OCI-LY1 (cell line): ENCODE results near the gene SSH2.

Experiments used
- H2AFZ ChIP-seq: fragments of 200-600 bp; sonication (generic), shearing (Covaris generic); 2 replicates; pipeline ENCODE4 v1.6.0; 2014; ENCODE audit warnings: antibody characterized with exemption, mild to moderate bottlenecking, low read length
- H3F3A ChIP-seq: fragments of 200-600 bp; sonication (generic), shearing (Covaris generic); 2 replicates; pipeline ENCODE4 v1.6.0; 2014; ENCODE audit warnings: mild to moderate bottlenecking, antibody characterized with exemption, low read length, moderate library complexity; ENCODE audit not compliant: insufficient read depth
- H3K27ac ChIP-seq: fragments of 200-600 bp; sonication (generic); 2 replicates; pipeline ENCODE4 v1.5.1; 2014; ENCODE audit warnings: low read length, mixed run types, mild to moderate bottlenecking, low read depth; ENCODE audit not compliant: poor library complexity, severe bottlenecking
- H3K27me3 ChIP-seq: fragments of 200-600 bp; sonication (generic); 2 replicates; pipeline ENCODE4 v1.6.0; 2014; ENCODE audit warnings: antibody characterized with exemption, mild to moderate bottlenecking, low read length, moderate library complexity; ENCODE audit not compliant: insufficient read depth
- H3K36me3 ChIP-seq: fragments of 200-600 bp; sonication (generic); 2 replicates; pipeline ENCODE4 v1.6.1; 2014; ENCODE audit warnings: mild to moderate bottlenecking, antibody characterized with exemption, low read length, moderate library complexity, mixed read lengths; ENCODE audit not compliant: insufficient read depth
- H3K4me1 ChIP-seq: fragments of 200-600 bp; sonication (generic); 2 replicates; pipeline ENCODE4 v1.5.1; 2014; ENCODE audit warnings: mild to moderate bottlenecking, low read length, moderate library complexity; ENCODE audit not compliant: insufficient read depth, severe bottlenecking
- H3K4me2 ChIP-seq: fragments of 200-600 bp; sonication (generic), shearing (Covaris generic); 2 replicates; pipeline ENCODE4 v1.6.1; 2014; ENCODE audit warnings: low read length
- H3K4me3 ChIP-seq: fragments of 200-600 bp; sonication (generic); 2 replicates; pipeline ENCODE4 v1.5.1; 2014; ENCODE audit warnings: low read length, low read depth, mild to moderate bottlenecking, mixed read lengths; ENCODE audit not compliant: poor library complexity, severe bottlenecking
- H3K79me2 ChIP-seq: fragments of 200-600 bp; shearing (Covaris generic); 2 replicates; pipeline ENCODE4 v1.6.1; 2016; ENCODE audit warnings: mixed run types, low read length, mixed read lengths; ENCODE audit not compliant: insufficient read depth
- H3K9ac ChIP-seq: fragments of 200-600 bp; sonication (generic), shearing (Covaris generic); 2 replicates; pipeline ENCODE4 v1.6.1; 2014; ENCODE audit warnings: mild to moderate bottlenecking, low read length, mixed read lengths
- H3K9me2 ChIP-seq: fragments of 200-600 bp; sonication (generic), shearing (Covaris generic); 2 replicates; pipeline ENCODE4 v1.6.1; 2014; ENCODE audit warnings: low read depth, mild to moderate bottlenecking, low read length, mixed read lengths
- H3K9me3 ChIP-seq: fragments of 200-600 bp; shearing (Covaris generic); 2 replicates; pipeline ENCODE4 v1.6.1; 2014; ENCODE audit warnings: low read length, mixed read lengths
- H4K20me1 ChIP-seq: fragments of 200-600 bp; sonication (generic), shearing (Covaris generic); 2 replicates; pipeline ENCODE4 v1.6.0; 2016; ENCODE audit warnings: mild to moderate bottlenecking, low read length; ENCODE audit not compliant: insufficient read depth
- EZH2 ChIP-seq: fragments of 200-600 bp; sonication (generic), shearing (Covaris generic); IDR thresholded peaks from 2 replicates; pipeline ENCODE4 v1.8.0; 2017; ENCODE audit warnings: borderline replicate concordance, mixed run types, mild to moderate bottlenecking, antibody characterized with exemption, low read length, moderate library complexity, mixed read lengths
- TF ChIP-seq, protein P1 (sequence below): fragments of 200-600 bp; sonication (generic), shearing (Covaris generic); IDR thresholded peaks from 2 replicates; pipeline ENCODE4 v1.5.1; 2017; ENCODE audit warnings: mild to moderate bottlenecking, antibody characterized with exemption, low read length, moderate library complexity, mixed read lengths

Gene SSH2

DNA sequence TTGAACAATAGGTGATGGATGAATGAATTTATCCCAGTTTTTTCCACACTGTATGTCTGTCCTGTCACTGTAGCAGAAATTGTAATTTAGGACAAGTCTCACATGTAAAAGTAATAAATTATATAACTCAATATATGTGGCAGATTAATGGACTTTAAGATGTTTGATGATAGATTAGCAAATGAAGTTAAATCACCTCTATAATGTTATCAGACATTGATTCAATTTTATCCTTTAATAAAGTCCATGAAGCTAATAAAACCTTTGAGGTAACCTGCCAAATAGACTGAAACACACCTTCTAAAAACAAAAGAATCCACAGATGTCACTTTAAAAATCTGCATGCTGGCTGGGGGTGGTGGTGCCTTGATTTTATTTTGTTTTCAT is 224.0 kb downstream of the SSH2 start:
- peaks cover 38% of the 10 kb centered on the region for H3K36me3 ChIP-seq
- H3K9me2 ChIP-seq, result no peaks in the 10 kb centered on the region
- peak overlapping the region; percentile 40 for H3K9ac ChIP-seq
- H4K20me1 ChIP-seq, result no peaks in the 10 kb centered on the region
- H3F3A ChIP-seq, result no peaks in the 10 kb centered on the region
- no peaks in the 10 kb centered on the region for H3K27me3 ChIP-seq
- peaks cover 54% of the 10 kb centered on the region for H3K4me1 ChIP-seq
- H2AFZ ChIP-seq, result no peak overlapping the region
- peak overlapping the region; percentile 50 for H3K4me2 ChIP-seq
- peaks cover 19% of the 10 kb centered on the region; the same call in 1 of the 2 replicates for H3K79me2 ChIP-seq
- H3K27ac ChIP-seq, result peak overlapping the region; percentile 92
- H3K4me3 ChIP-seq, result peak overlapping the region; percentile 36
- no peaks in the 10 kb centered on the region for H3K9me3 ChIP-seq
- TF ChIP-seq, protein P1, sequence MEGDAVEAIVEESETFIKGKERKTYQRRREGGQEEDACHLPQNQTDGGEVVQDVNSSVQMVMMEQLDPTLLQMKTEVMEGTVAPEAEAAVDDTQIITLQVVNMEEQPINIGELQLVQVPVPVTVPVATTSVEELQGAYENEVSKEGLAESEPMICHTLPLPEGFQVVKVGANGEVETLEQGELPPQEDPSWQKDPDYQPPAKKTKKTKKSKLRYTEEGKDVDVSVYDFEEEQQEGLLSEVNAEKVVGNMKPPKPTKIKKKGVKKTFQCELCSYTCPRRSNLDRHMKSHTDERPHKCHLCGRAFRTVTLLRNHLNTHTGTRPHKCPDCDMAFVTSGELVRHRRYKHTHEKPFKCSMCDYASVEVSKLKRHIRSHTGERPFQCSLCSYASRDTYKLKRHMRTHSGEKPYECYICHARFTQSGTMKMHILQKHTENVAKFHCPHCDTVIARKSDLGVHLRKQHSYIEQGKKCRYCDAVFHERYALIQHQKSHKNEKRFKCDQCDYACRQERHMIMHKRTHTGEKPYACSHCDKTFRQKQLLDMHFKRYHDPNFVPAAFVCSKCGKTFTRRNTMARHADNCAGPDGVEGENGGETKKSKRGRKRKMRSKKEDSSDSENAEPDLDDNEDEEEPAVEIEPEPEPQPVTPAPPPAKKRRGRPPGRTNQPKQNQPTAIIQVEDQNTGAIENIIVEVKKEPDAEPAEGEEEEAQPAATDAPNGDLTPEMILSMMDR, result no peak
- no peak for TF ChIP-seq EZH2

DNA sequence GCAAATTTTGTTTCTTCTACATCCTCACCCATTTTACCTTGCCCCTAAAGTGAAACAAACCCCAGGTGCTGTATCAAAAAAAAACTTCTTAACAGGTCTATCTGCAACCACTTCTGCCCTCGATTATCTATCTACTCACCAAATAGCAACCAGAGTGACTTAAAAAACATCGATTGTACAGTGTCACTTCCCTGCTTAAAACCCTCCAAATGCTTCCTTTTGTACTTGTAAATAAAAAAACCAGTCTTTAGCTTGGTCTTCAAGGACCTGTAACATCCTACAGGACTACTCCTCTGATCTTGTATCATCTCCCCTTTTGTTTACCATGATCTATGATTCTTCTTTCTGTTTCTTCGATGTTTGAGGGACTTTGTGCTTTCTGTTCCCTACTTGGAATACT is 224.6 kb downstream of the SSH2 start:
- H3K27me3 ChIP-seq, result no peaks in the 10 kb centered on the region
- H3K9me2 ChIP-seq, result no peaks in the 10 kb centered on the region
- peaks cover 19% of the 10 kb centered on the region; the same call in 1 of the 2 replicates for H3K79me2 ChIP-seq
- TF ChIP-seq, protein P1, result no peak
- TF ChIP-seq EZH2, result no peak
- no peaks in the 10 kb centered on the region for H3F3A ChIP-seq
- H3K9me3 ChIP-seq, result no peaks in the 10 kb centered on the region
- H3K9ac ChIP-seq, result peak overlapping the region; percentile 14; the same call in 1 of the 2 replicates
- no peak overlapping the region for H3K4me3 ChIP-seq
- H3K36me3 ChIP-seq, result peaks cover 44% of the 10 kb centered on the region
- peak overlapping the region; percentile 92 for H3K27ac ChIP-seq
- no peaks in the 10 kb centered on the region for H4K20me1 ChIP-seq
- H3K4me1 ChIP-seq, result peaks cover 52% of the 10 kb centered on the region
- no peak overlapping the region for H2AFZ ChIP-seq
- H3K4me2 ChIP-seq, result peak overlapping the region; percentile 10; the same call in 1 of the 2 replicates

DNA sequence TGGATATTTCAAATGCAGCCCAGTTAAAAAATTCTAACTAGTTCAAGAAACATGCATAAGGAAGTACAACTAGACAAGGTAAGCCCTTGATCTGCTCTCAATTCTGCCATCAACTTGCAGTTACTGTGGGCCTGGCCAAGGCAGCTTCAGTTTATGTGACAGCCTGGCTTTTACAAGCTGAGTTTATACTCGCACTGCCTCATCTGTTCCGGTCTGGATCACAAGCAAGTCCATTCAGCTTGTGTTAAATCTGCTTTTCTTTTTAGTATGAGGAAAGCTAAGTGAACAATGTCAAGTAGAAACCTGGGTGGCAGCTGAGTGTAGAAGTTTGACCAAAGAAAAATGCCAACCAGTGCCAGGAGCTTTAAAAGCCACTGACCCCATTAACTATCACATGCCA is 230.7 kb downstream of the SSH2 start:
- Histone ChIP-seq H3K9me2 (no peaks in the 10 kb centered on the region), H3K4me1 (peaks cover 23% of the 10 kb centered on the region), H3K9me3 (no peaks in the 10 kb centered on the region), H3K79me2 (0 out of 2 replicates have a peak, but pooled peaks cover 7% of the 10 kb centered on the region), H2AFZ (no peak overlapping the region), H3K36me3 (peaks cover 79% of the 10 kb centered on the region), H3K9ac (no peak overlapping the region), H3K4me2 (no peak overlapping the region), H4K20me1 (no peaks in the 10 kb centered on the region), H3F3A (no peaks in the 10 kb centered on the region), H3K27me3 (no peaks in the 10 kb centered on the region), H3K27ac (peak overlapping the region; percentile 54), H3K4me3 (no peak overlapping the region)
- TF ChIP-seq, protein P1, result no peak
- TF ChIP-seq EZH2, result no peak
